PC-9 (cell line): ENCODE data around the gene CEP112.

Experiments used
- EZH2 ChIP-seq: fragments of 200-600 bp; sonication (generic); IDR thresholded peaks from 2 replicates; pipeline ENCODE4 v1.8.0; 2017; ENCODE audit warnings: antibody characterized with exemption, low read depth
- TF ChIP-seq, protein P1 (sequence below): fragments of 200-600 bp; sonication (generic); conservative IDR thresholded peaks from 2 replicates; pipeline ENCODE4 v1.6.1; 2017; ENCODE audit warnings: mixed run types, antibody characterized with exemption, mild to moderate bottlenecking, moderate library complexity

DNA sequence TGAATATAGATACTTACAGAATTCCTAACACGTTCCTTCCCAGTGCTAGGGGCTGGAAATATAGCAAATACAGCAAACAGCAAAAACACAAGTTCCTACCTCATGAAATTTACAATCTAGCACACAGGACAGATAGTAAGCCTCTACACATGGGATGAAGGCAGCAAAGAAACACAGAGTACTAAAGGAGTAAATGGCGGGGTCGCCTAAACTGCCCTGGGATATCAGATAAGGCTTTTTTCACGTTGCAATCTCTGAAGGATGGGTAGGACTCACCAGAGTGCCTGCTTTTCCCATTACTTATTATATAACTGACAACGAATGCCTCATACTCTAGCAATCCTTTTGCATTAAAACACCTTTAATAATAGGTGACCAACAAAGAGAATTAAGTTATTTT is 19.8 kb downstream of the CEP112 start:
- no peak for TF ChIP-seq EZH2
- TF ChIP-seq, protein P1, sequence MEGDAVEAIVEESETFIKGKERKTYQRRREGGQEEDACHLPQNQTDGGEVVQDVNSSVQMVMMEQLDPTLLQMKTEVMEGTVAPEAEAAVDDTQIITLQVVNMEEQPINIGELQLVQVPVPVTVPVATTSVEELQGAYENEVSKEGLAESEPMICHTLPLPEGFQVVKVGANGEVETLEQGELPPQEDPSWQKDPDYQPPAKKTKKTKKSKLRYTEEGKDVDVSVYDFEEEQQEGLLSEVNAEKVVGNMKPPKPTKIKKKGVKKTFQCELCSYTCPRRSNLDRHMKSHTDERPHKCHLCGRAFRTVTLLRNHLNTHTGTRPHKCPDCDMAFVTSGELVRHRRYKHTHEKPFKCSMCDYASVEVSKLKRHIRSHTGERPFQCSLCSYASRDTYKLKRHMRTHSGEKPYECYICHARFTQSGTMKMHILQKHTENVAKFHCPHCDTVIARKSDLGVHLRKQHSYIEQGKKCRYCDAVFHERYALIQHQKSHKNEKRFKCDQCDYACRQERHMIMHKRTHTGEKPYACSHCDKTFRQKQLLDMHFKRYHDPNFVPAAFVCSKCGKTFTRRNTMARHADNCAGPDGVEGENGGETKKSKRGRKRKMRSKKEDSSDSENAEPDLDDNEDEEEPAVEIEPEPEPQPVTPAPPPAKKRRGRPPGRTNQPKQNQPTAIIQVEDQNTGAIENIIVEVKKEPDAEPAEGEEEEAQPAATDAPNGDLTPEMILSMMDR, result no peak
